GM12873 (cell line): ENCODE data around the gene YIPF3.

Experiments
- TF ChIP-seq, protein P1 (sequence below): IDR thresholded peaks from 2 replicates; pipeline ENCODE4 v1.5.1; 2012; ENCODE audit warnings: low read depth, mild to moderate bottlenecking, moderate library complexity, low read length, control low read depth; ENCODE audit not compliant: insufficient read depth; ENCODE audit errors: missing control alignments

Gene YIPF3

DNA sequence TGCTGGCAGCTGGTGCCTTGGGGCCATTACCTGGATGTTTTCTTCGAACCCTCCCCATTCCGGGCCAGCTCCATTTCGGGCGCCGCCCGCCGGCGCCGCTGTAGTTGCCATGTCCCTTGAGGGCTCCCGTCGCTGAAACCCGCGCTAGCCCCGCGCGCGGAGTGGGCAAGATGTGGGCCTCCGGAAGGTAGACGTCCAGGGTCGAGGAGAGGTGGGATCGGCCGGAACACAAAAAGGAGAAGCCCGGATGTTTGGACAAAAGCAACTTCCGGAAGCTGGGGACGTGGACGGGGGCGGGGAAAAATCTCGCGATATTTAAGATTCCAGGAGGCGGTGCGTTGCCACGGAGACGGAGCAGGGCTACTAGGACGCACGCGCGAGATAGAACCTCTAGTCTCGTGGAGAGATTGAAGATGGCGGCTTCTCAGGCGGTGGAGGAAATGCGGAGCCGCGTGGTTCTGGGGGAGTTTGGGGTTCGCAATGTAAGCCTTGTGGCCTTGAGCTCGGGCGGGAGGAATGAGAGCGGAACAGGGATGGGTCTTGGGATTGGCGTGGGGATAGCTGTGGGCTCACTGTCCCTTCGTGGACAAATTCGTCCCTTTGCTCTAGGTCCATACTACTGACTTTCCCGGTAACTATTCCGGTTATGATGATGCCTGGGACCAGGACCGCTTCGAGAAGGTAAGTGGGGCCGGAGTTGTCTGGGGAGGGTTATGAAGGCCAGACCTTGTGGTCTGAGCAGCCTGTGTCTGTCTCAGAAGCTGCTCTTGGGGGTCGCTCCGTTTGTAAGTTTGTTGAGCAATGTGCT lies at the start of gene YIPF3, which contains the start of gene POLR1C:
TSS of gene YIPF3 (minus strand) at position 230 of the 808 bp plus-strand sequence. CDS start at position 111, 119 bp downstream.
TSS of gene POLR1C (plus strand) at position 393 of the 808 bp plus-strand sequence. CDS start at position 414, 21 bp downstream.
- TF ChIP-seq, protein P1, sequence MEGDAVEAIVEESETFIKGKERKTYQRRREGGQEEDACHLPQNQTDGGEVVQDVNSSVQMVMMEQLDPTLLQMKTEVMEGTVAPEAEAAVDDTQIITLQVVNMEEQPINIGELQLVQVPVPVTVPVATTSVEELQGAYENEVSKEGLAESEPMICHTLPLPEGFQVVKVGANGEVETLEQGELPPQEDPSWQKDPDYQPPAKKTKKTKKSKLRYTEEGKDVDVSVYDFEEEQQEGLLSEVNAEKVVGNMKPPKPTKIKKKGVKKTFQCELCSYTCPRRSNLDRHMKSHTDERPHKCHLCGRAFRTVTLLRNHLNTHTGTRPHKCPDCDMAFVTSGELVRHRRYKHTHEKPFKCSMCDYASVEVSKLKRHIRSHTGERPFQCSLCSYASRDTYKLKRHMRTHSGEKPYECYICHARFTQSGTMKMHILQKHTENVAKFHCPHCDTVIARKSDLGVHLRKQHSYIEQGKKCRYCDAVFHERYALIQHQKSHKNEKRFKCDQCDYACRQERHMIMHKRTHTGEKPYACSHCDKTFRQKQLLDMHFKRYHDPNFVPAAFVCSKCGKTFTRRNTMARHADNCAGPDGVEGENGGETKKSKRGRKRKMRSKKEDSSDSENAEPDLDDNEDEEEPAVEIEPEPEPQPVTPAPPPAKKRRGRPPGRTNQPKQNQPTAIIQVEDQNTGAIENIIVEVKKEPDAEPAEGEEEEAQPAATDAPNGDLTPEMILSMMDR, result no peak

DNA sequence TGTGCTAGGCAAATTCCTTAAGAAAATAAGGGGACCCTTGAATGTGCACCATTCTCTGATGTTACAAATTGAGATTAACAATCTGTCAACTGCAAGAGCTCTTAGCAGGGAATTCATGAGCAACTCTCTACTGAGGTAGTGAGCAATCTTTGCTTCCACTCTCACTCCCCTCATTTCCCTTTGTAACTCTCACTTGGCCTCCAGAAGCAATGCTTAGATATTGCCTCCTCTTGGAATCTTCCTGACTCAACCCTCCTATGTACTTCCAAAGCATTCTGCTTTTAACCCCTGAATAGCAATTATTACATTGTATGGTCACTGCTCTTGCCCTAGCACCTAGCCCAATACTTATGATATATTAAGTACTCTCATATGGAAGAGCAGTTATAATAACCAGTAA lies 42.6 kb upstream of the YIPF3 start:
- TF ChIP-seq, protein P1, result no peak

DNA sequence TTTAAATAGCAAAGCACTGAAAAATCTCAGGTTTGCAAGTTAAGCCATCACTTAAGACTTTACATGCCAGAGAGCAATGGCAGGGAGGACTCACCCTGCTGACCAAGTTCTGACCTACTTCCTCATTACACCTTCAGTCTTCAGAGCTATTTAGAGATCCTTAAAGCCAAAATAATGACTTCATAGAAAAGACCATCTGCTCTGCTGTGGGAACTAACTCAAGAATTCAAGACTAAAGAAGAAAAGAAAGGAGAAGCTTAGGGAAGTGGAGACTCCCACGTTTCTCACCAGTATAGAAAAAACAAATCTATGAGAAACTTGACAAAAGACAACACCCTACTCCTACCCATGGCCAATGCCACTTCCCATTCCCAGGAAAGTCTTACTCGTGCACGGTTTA lies 30.5 kb upstream of the YIPF3 start:
- TF ChIP-seq, protein P1, result no peak

DNA sequence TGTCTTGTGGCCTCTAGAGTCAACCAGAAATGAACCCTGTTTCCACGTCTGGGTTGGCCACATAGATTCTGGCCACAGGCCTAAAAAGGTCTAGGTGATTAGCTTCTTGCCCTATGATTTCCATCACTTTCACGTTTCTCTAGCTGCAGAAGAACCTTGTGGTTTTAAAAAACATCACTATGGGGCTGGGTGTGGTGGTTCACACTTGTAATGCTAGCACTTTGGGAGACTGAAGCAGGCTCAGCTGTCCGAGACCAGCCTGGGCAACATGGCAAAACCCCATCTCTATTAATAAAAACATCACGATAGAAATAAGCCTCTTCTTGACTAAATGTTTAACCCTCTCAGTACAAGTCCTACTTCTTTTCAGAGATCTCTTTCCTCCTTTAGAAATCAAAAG lies 27.7 kb upstream of the YIPF3 start:
- TF ChIP-seq, protein P1, result no peak

DNA sequence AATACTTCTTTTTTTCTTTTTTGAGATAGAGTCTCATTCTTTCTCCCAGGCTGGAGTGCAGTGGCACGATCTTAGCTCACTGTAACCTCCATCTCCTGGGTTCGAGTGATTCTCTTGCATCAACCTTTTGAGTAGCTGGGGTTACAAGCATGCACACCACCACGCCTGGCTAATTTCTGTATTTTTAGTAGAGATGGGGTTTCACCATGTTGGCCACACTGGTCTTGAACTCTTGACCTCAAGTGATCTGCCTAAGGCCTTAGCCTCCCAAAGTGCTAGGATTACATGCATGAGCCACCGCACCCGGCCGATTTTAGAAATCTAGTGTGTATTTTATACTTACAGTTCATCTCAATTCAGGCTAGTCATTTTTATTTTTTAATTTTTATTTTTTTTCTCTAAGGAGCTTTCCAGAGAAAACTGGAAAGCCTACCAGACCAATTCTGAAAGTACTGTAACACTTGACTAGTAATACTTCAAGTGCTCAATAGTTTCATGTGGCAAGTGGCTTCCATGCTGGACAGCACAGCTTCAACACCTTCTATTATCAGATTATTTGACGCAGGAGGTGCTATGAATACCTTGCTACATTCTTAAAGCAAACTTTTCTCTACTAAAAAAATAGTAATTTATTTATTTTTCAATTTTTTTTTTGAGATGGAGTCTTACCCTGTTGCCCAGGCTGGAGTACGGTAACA lies 25.2 kb upstream of the YIPF3 start:
- TF ChIP-seq, protein P1, result no peak

DNA sequence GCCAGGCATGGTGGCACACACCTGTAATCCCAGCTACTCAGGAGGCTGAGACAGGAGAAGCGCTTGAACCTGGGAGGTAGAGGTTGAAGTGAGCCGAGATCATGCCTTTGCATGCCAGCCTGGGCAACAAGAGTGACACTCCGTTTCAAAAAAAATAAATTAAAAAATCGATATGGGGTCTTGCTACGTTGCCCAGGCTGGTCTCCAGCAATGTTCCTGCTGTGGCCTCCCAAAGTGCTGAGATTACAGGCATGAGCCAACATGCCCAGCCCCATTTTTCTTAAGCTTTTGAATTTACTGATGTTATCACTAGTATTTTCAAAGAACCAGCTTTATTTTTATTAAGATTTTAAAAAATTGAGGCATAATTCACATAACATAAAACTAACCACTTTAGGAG lies 23.8 kb upstream of the YIPF3 start:
- TF ChIP-seq, protein P1, result no peak

DNA sequence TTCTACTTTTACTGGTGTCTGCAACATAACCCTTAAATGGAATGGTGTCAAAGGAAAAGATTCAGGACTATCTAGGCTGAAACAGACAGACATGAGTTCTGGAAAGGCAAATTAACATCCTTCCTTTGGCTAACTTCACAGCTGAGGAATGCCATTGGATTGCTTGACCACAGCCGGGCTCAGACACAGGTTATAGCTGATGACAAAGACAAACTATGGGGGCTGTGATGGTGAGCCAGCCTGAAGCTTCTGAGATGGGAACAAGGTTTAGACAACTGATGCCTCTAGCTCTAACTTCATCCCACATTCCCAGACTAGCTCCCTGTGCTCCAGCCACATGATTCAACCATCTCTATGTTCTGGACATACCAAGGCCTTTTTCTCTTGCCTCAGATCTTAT lies 15.5 kb upstream of the YIPF3 start:
- TF ChIP-seq, protein P1, result no peak
